HFFc6 (cell line): ENCODE measurements around the gene WWC1. TPM values are rescaled to one million over a fixed set of nuclear protein-coding genes. Genes with fewer than 3 reads are reported as not detected.

Source experiments
- DNase-seq: peaks from one replicate; pipeline ENCODE4 v3.0.0-alpha.2; 2018
- H3K27ac Mint-ChIP-seq: 2 replicates; pipeline ENCODE4 v1.8.0; 2020; ENCODE audit warnings: mild to moderate bottlenecking, mixed read lengths
- H3K27me3 Mint-ChIP-seq: 2 replicates; pipeline ENCODE4 v1.8.0; 2021; ENCODE audit warnings: mild to moderate bottlenecking, moderate library complexity, mixed read lengths; ENCODE audit not compliant: insufficient read depth
- H3K36me3 Mint-ChIP-seq: 2 replicates; pipeline ENCODE4 v1.8.0; 2021; ENCODE audit warnings: low read depth, mixed read lengths
- H3K4me1 Mint-ChIP-seq: 2 replicates; pipeline ENCODE4 v1.8.0; 2020; ENCODE audit warnings: low read depth, mixed read lengths
- H3K4me3 Mint-ChIP-seq: 2 replicates; pipeline ENCODE4 v1.8.0; 2020; ENCODE audit warnings: mild to moderate bottlenecking, moderate library complexity, mixed read lengths
- H3K9me3 Mint-ChIP-seq: 2 replicates; pipeline ENCODE4 v1.8.0; 2020; ENCODE audit warnings: mild to moderate bottlenecking, mixed read lengths
- total RNA-seq, 6 experiments: library from RNA; stranded (reverse); fragmentation: NEBNext Ultra II Directional; extraction: Animal tissue kit (Norgen Biotek cat#: 25700); gene quantifications; 2 replicates in 1 of 6; 3 replicates in 5 of 6; pipeline ENCODE4 v1.2.3, GENCODE V29; 2021
- TF ChIP-seq, protein P1 (sequence below): fragments of 200-600 bp; sonication (generic); IDR thresholded peaks from 2 replicates; pipeline ENCODE4 v1.5.0; 2021; ENCODE audit warnings: antibody characterized with exemption, mild to moderate bottlenecking

Gene WWC1
- total RNA-seq, 6 experiments from 2014 or later: 3.3 to 8.4 (median 7.2) TPM

DNA sequence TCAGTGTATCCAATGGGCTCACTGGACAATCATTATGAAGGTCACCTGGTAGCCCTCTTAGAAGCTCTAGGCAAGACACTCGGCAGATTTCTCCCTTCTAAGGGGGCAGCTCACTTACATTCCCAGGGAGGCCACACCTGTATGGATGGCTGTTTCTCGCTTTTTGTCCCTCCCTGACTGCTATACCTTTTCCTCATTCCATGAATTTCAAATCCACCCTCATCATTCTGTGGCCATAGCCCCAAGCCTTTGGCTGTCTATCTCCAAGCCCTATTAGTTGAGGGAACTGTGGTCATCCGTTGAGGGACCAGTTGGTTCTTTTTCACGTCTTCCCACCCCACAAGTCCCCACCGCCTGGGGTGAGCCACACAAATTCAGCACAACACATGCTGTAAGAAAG is 109.8 kb downstream of the WWC1 start:
- H3K4me3 Mint-ChIP-seq: no peak overlapping the region
- no peak overlapping the region for H3K27ac Mint-ChIP-seq
- H3K9me3 Mint-ChIP-seq: no peaks in the 10 kb centered on the region
- peaks cover 18% of the 10 kb centered on the region for H3K27me3 Mint-ChIP-seq
- peaks cover 22% of the 10 kb centered on the region for H3K4me1 Mint-ChIP-seq
- TF ChIP-seq, protein P1, sequence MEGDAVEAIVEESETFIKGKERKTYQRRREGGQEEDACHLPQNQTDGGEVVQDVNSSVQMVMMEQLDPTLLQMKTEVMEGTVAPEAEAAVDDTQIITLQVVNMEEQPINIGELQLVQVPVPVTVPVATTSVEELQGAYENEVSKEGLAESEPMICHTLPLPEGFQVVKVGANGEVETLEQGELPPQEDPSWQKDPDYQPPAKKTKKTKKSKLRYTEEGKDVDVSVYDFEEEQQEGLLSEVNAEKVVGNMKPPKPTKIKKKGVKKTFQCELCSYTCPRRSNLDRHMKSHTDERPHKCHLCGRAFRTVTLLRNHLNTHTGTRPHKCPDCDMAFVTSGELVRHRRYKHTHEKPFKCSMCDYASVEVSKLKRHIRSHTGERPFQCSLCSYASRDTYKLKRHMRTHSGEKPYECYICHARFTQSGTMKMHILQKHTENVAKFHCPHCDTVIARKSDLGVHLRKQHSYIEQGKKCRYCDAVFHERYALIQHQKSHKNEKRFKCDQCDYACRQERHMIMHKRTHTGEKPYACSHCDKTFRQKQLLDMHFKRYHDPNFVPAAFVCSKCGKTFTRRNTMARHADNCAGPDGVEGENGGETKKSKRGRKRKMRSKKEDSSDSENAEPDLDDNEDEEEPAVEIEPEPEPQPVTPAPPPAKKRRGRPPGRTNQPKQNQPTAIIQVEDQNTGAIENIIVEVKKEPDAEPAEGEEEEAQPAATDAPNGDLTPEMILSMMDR: no peak
- no peak for DNase-seq
- peaks cover 14% of the 10 kb centered on the region for H3K36me3 Mint-ChIP-seq

DNA sequence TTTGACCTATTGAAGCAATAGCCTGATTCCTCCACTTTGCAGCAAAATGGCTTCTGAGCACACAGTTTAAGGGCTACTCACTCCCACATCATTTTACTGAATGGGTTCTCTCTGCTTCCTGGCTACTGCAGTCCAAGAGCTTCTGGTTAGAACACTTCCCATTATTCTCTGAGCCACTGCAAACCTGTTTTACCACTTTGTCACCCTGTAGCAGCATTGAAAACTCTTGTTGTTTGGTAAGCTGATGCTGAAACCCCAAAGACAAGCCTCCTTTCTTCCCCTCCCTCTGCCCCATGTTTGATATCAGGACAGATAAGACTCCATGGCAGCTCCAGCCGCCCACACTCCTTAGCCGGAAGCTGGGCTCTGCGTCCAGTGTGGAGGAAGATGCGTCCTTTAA is 110.4 kb downstream of the WWC1 start:
- H3K27ac Mint-ChIP-seq: no peak overlapping the region

DNA sequence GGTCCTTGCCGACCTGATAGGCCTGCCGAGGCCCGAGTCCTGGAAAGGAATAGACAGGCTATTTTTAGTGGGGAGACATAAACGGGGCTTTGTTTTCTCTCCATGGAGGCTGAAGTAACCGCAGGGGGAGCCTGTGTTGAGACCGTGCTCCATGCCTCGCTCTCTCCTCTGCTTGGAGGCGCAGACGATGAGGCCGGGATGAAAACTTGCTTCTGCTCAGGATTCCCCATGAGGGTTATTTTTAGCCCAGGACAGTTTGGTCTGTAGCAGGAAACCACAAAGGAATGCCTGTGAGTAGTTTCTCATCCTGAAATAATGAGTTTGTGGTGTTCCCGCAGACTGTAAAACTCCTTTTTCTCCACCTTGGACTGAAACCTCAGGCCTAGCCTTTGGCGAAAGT is 112.9 kb downstream of the WWC1 start:
- peaks cover 12% of the 10 kb centered on the region for H3K36me3 Mint-ChIP-seq
- no peaks in the 10 kb centered on the region for H3K9me3 Mint-ChIP-seq
- H3K4me1 Mint-ChIP-seq: peaks cover 30% of the 10 kb centered on the region
- peak; percentile 92 for DNase-seq
- H3K27me3 Mint-ChIP-seq: peaks cover 18% of the 10 kb centered on the region
- peak overlapping the region; percentile 67 for H3K4me3 Mint-ChIP-seq
- H3K27ac Mint-ChIP-seq: peak overlapping the region; percentile 24
- TF ChIP-seq, protein P1: peak; percentile 21; the same call in 1 of the 2 replicates

More for the DNA sequence above, 110.4 kb downstream of the WWC1 start:
- peaks cover 22% of the 10 kb centered on the region for H3K4me1 Mint-ChIP-seq
- peaks cover 18% of the 10 kb centered on the region for H3K27me3 Mint-ChIP-seq
- H3K9me3 Mint-ChIP-seq: no peaks in the 10 kb centered on the region
- TF ChIP-seq, protein P1: no peak
- H3K4me3 Mint-ChIP-seq: no peak overlapping the region
- no peak for DNase-seq
- H3K36me3 Mint-ChIP-seq: peaks cover 14% of the 10 kb centered on the region

DNA sequence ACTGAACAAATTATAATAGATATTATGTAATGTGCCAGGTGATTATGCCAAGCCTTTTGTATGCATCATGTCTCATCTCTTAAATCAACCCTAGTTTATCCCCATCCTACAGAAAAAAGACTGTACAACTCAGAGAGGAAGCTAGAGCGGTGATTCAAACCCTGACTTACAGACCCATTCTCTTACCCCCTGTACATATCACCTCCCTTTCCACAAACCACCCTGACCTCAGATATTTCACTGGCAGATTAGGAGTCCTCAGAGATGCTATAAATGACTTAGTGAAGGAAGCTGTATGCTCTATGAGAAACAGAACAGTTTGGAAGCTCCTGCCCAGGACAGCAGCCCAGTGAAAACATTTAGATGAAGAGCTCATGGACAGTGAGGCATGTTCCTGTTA is 115.8 kb downstream of the WWC1 start:
- DNase-seq: no peak
- Mint-ChIP-seq H3K4me3 (no peak overlapping the region), H3K9me3 (no peaks in the 10 kb centered on the region), H3K27me3 (peaks cover 6% of the 10 kb centered on the region), H3K4me1 (peaks cover 51% of the 10 kb centered on the region), H3K36me3 (peaks cover 9% of the 10 kb centered on the region; the same call in 1 of the 2 replicates), H3K27ac (no peak overlapping the region)
- TF ChIP-seq, protein P1: no peak

DNA sequence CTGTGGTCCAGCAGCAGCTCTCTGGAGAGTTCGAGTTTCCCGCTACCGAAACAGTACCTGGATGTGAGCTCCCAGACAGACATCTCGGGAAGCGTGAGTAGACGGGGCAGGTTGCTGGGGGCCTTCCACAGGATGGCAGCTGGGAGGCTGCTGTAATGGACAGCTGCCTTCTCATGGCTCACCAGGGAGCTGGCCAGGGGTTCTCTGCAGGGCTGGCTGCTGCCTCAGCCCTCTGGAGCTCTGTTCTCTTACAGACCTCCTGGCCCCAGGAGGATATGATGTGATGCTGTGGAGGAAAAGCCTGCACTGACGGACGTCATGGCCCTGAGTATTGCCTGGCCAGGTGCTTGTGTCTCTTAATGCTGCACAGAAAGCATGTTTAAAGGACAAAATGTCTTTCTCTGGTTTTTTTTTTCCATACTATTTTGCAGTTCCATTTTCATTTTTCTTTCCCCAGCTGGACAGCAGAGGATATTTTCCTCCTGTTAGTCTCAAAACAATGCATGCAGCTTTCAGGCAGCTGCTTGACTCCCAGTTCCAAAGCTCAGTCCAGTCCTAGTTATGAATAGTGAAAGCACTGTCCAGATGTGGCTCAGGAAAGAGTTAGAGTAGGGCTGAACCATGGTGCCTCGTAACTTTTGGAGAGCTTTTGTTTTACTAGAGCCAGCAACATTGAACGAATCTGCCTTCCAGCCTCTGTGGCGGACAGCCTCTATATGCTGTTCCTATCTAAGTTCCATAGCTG is 117.3 kb downstream of the WWC1 start:
- no peaks in the 10 kb centered on the region for H3K9me3 Mint-ChIP-seq
- no peak overlapping the region for H3K4me3 Mint-ChIP-seq
- H3K27ac Mint-ChIP-seq: no peak overlapping the region
- H3K36me3 Mint-ChIP-seq: peaks cover 5% of the 10 kb centered on the region; the same call in 1 of the 2 replicates
- H3K27me3 Mint-ChIP-seq: peaks cover 9% of the 10 kb centered on the region
- TF ChIP-seq, protein P1: no peak
- DNase-seq: no peak
- peaks cover 46% of the 10 kb centered on the region for H3K4me1 Mint-ChIP-seq
